GM12873 (cell line): Measurements from ENCODE around the gene OR10G2.

Experiments
- TF ChIP-seq, protein P1 (sequence below): IDR thresholded peaks from 2 replicates; pipeline ENCODE4 v1.5.1; 2012; ENCODE audit warnings: low read depth, mild to moderate bottlenecking, moderate library complexity, low read length, control low read depth; ENCODE audit not compliant: insufficient read depth; ENCODE audit errors: missing control alignments

OR10G2 gene

DNA sequence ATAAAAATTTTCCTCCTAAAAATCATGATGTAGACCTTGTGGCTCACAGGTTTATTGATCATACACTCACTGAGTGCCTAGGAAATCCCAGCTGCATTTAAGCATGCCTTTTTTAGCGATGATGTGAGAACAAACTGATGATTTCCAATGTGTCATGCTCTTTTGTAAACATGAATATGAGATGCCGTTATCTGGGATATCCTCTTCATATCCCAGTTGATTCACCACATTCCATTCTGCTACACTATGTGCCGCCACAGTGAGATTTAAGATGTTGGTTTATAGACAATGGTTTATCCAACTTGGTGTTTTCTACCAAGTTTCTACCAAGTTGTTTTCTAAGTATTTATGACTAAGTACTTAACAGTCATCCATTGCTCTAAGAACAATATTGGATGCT lies 33.6 kb upstream of the OR10G2 start:
- TF ChIP-seq, protein P1, sequence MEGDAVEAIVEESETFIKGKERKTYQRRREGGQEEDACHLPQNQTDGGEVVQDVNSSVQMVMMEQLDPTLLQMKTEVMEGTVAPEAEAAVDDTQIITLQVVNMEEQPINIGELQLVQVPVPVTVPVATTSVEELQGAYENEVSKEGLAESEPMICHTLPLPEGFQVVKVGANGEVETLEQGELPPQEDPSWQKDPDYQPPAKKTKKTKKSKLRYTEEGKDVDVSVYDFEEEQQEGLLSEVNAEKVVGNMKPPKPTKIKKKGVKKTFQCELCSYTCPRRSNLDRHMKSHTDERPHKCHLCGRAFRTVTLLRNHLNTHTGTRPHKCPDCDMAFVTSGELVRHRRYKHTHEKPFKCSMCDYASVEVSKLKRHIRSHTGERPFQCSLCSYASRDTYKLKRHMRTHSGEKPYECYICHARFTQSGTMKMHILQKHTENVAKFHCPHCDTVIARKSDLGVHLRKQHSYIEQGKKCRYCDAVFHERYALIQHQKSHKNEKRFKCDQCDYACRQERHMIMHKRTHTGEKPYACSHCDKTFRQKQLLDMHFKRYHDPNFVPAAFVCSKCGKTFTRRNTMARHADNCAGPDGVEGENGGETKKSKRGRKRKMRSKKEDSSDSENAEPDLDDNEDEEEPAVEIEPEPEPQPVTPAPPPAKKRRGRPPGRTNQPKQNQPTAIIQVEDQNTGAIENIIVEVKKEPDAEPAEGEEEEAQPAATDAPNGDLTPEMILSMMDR = no peak

GRCh38 chr14:21656980-21657379 lies 22.2 kb upstream of the OR10G2 start:
- TF ChIP-seq, protein P1 = no peak

- TF ChIP-seq, protein P1 = no peak
These were observed 19.5 kb upstream of the OR10G2 start for GRCh38 chr14:21654215-21654614.

DNA sequence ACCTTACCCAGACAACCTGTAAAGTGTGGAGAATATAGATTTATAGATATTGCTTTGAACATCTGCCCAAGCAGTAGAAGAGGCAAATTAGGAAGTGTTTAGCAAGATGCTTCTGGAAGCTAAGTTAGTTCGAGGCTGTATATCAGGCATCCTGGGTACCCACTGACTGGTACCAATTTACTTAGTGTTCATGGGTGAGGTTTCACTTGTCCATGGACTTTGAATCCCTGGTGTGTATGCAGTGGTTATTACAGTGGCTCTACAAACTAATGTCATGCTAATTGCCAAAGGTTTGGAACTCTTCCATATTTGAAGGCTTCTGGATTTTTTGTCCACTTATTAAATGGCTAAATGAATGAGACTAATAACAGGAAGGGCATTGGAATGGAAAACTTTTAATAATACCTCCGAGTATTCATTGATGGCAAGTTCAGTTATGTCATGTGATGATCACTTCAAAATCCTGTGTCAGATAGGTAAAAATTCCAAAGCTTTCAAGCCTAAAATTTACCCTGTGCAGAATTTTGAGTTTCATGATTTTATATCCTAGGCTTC lies 18.7 kb upstream of the OR10G2 start, which contains the start of gene OR4E2:
TSS of gene OR4E2 (plus strand) at position 505 of the 555 bp plus-strand sequence. CDS start 11,248 bp downstream, outside the sequence.
- TF ChIP-seq, protein P1 = no peak

DNA sequence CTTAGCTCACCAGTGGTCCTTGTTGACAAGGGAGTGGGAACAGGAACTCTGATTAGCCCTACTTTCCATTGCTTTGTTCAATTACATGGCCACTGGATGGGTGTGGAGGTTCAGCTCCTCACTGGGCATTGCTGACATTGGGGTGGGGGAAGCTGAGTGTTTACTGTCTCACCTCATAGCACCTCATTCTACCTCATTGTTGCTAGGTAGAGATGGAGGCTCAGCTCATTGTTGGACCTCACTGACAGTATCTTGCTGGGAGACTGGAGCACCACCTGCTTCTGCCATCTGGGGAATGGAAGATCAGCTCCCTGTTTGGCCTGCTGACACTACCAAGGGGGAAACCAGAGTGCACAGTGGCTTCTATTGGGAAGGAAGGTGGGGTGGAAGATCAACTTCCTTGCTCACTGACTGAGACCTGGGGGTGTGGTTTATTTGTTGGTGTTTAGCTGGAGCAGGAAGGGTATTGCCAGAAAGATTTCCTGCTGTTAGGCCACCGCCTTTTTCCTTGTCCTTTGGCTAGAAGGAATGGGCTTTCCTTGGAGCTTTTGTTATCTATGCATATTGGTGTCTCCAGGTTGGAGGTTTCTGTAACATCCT lies 17.6 kb upstream of the OR10G2 start:
- TF ChIP-seq, protein P1 = no peak

- TF ChIP-seq, protein P1 = no peak
These were observed 12.6 kb upstream of the OR10G2 start for GRCh38 chr14:21647380-21647779.

DNA sequence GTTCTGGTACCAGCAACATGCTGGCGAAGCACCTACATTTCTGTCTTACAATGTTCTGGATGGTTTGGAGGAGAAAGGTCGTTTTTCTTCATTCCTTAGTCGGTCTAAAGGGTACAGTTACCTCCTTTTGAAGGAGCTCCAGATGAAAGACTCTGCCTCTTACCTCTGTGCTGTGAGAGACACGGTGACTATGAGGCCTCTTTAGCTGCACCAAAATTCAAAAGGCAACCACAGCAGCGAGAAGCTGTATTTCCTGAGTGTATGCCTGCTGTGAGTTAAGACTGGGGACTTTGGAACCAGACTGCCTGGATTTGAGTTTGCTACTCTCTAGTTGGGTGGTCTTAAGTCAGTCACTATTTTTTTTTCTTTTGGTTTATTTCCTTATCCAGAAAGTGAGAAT lies 8.7 kb upstream of the OR10G2 start:
- TF ChIP-seq, protein P1 = no peak
